SU-DHL-6 (cell line): ENCODE measurements around the gene GNRH2.
"Not testable (repeated sequence)": the region's sequence is repeated elsewhere in the genome, so short reads cannot be mapped to it uniquely, and the experiment has no call there.

Experiments used
- CTCF ChIP-seq: fragments of 200-600 bp; sonication (generic); IDR thresholded peaks from one replicate; pipeline ENCODE4 v1.5.1; 2017; ENCODE audit warnings: antibody characterized with exemption, mild to moderate bottlenecking, low read length, moderate library complexity; ENCODE audit not compliant: insufficient read depth, poor library complexity, severe bottlenecking
- EZH2phosphoT487 ChIP-seq: fragments of 200-600 bp; sonication (generic), shearing (Covaris generic); conservative IDR thresholded peaks from 2 replicates; pipeline ENCODE4 v1.6.1; 2018; ENCODE audit warnings: mild to moderate bottlenecking, antibody characterized with exemption, low read length, moderate library complexity, mixed read lengths

DNA sequence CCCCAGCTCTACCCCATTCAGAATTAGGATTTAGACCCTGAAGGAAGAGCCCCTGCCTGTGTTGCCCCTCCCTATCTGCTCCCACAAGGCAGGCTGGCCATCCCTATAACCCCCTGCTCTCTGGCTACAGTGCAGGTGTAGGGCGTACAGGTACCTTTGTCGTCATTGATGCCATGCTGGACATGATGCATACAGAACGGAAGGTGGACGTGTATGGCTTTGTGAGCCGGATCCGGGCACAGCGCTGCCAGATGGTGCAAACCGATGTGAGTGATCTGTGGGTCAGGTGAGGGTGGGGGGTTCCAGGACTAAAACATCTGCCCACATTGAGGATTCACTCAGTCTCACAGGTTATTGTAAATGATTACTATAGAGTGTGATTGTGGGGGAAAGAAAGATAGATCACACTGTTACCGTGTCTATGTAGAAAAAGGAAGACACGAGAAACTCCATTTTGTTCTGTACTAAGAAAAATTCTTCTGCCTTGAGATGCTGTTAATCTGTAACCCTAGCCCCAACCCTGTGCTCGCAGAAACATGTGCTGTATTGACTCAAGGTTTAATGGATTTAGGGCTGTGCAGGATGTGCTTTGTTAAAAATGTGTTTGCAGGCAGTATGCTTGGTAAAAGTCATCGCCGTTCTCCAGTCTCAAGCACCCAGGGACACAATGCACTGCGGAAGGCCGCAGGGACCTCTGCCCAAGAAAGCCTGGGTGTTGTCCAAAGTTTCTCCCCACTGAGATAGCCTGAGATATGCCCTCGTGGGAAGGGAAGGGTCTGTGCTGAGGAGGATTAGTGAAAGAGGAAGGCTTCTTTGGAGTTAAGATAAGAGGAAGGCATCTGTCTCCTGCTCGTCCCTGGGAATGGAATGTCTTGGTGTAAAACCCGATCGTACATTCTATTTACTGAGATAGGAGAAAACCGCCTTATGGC, 20.6 kb upstream of the GNRH2 start:
- TF ChIP-seq EZH2phosphoT487, CTCF: not testable (repeated sequence)
